Measurements from ENCODE around the gene B4GALT2.

- TF ChIP-seq POLR2A (IDR thresholded peaks at IDR 0.05), result no peak
- TF ChIP-seq CTCF (IDR thresholded peaks at IDR 0.05), result no peak
- no peak for TF ChIP-seq POLR2AphosphoS5 (IDR thresholded peaks at IDR 0.05)
Measured at GRCh38 chr1:43985984-43986595, 7.1 kb downstream of the B4GALT2 start.
